ENCODE results near the gene NRP2. TPM values are rescaled to one million over a fixed set of nuclear protein-coding genes. Genes with fewer than 3 reads are reported as not detected.

Gene NRP2
- total and polyA plus RNA-seq, 2 donors (not counting 1 experiment from before 2014, with no cell fraction given), result 16.6 to 28.7 TPM

GRCh38 chr2:205657579-205657978 lies 24.7 kb upstream of the NRP2 start:
- no peaks in the 10 kb centered on the region for H3K36me3 ChIP-seq (ENCODE audit: control insufficient read depth, insufficient read depth, low read length)
- no peaks in the 10 kb centered on the region for H3K27me3 ChIP-seq (ENCODE audit: control insufficient read depth, insufficient read depth, low read length)
- no peak overlapping the region for H3K9ac ChIP-seq (ENCODE audit: insufficient read depth, low read length)
- peak overlapping the region; percentile 2 for H3K4me2 ChIP-seq (ENCODE audit: extremely low read depth, insufficient read depth, low read length)
- no peaks in the 10 kb centered on the region for H4K20me1 ChIP-seq (ENCODE audit: control insufficient read depth, extremely low read depth, insufficient read depth, low read length)
- no peak overlapping the region for H2AFZ ChIP-seq (ENCODE audit: low read length)
- no peaks in the 10 kb centered on the region for H3K9me3 ChIP-seq (ENCODE audit: control insufficient read depth, insufficient read depth, low read depth, low read length)
- DNase-seq (ENCODE audit: low read depth in 2 of 2), result peak; percentile 70 to 83
- no peaks in the 10 kb centered on the region for H3K79me2 ChIP-seq (ENCODE audit: control insufficient read depth, insufficient read depth, low read length)
- H3K4me3 ChIP-seq (replicated peaks in 1 of 4; ENCODE audit: control extremely low read depth in 1 of 4, insufficient read depth in 1 of 4, low read depth in 3 of 4, low read length in 4 of 4), result no peak overlapping the region
- TF ChIP-seq CTCF (conservative IDR thresholded peaks at IDR 0.05 in 1 of 2, IDR thresholded peaks at IDR 0.05 in 1 of 2; ENCODE audit: low read depth in 1 of 2, low read length in 2 of 2) (no peak), EZH2 (IDR thresholded peaks at IDR 0.05; ENCODE audit: low read length, missing control alignments) (no peak)
- no peak overlapping the region for H3K27ac ChIP-seq (ENCODE audit: insufficient read depth, low read length)
- H3K4me1 ChIP-seq (ENCODE audit: control insufficient read depth, extremely low read depth, insufficient read depth, low read length), result peaks cover 20% of the 10 kb centered on the region

GRCh38 chr2:205658068-205658467 lies 24.2 kb upstream of the NRP2 start:
- Histone ChIP-seq H3K4me3 (replicated peaks in 1 of 4; ENCODE audit: control extremely low read depth in 1 of 4, insufficient read depth in 1 of 4, low read depth in 3 of 4, low read length in 4 of 4) (no peak overlapping the region), H3K4me2 (ENCODE audit: extremely low read depth, insufficient read depth, low read length) (peak overlapping the region; percentile 2), H3K27me3 (ENCODE audit: control insufficient read depth, insufficient read depth, low read length) (no peaks in the 10 kb centered on the region), H3K79me2 (ENCODE audit: control insufficient read depth, insufficient read depth, low read length) (no peaks in the 10 kb centered on the region), H3K4me1 (ENCODE audit: control insufficient read depth, extremely low read depth, insufficient read depth, low read length) (peaks cover 20% of the 10 kb centered on the region), H3K9me3 (ENCODE audit: control insufficient read depth, insufficient read depth, low read depth, low read length) (no peaks in the 10 kb centered on the region), H3K9ac (ENCODE audit: insufficient read depth, low read length) (no peak overlapping the region), H3K27ac (ENCODE audit: insufficient read depth, low read length) (no peak overlapping the region), H2AFZ (ENCODE audit: low read length) (no peak overlapping the region), H4K20me1 (ENCODE audit: control insufficient read depth, extremely low read depth, insufficient read depth, low read length) (no peaks in the 10 kb centered on the region), H3K36me3 (ENCODE audit: control insufficient read depth, insufficient read depth, low read length) (no peaks in the 10 kb centered on the region)
- no peak for DNase-seq (ENCODE audit: low read depth in 2 of 2)
- no peak for TF ChIP-seq CTCF (conservative IDR thresholded peaks at IDR 0.05 in 1 of 2, IDR thresholded peaks at IDR 0.05 in 1 of 2; ENCODE audit: low read depth in 1 of 2, low read length in 2 of 2)
- TF ChIP-seq EZH2 (IDR thresholded peaks at IDR 0.05; ENCODE audit: low read length, missing control alignments), result no peak

- Histone ChIP-seq H3K27ac (ENCODE audit: insufficient read depth, low read length) (no peak overlapping the region), H2AFZ (ENCODE audit: low read length) (no peak overlapping the region), H3K4me3 (replicated peaks in 1 of 4; ENCODE audit: control extremely low read depth in 1 of 4, insufficient read depth in 1 of 4, low read depth in 3 of 4, low read length in 4 of 4) (no peak overlapping the region), H3K36me3 (ENCODE audit: control insufficient read depth, insufficient read depth, low read length) (no peaks in the 10 kb centered on the region), H3K9ac (ENCODE audit: insufficient read depth, low read length) (no peak overlapping the region), H3K27me3 (ENCODE audit: control insufficient read depth, insufficient read depth, low read length) (no peaks in the 10 kb centered on the region), H3K4me2 (ENCODE audit: extremely low read depth, insufficient read depth, low read length) (no peak overlapping the region), H3K4me1 (ENCODE audit: control insufficient read depth, extremely low read depth, insufficient read depth, low read length) (peaks cover 20% of the 10 kb centered on the region), H3K9me3 (ENCODE audit: control insufficient read depth, insufficient read depth, low read depth, low read length) (no peaks in the 10 kb centered on the region), H4K20me1 (ENCODE audit: control insufficient read depth, extremely low read depth, insufficient read depth, low read length) (no peaks in the 10 kb centered on the region), H3K79me2 (ENCODE audit: control insufficient read depth, insufficient read depth, low read length) (no peaks in the 10 kb centered on the region)
- TF ChIP-seq EZH2 (IDR thresholded peaks at IDR 0.05; ENCODE audit: low read length, missing control alignments), result no peak
- TF ChIP-seq CTCF (conservative IDR thresholded peaks at IDR 0.05 in 1 of 2, IDR thresholded peaks at IDR 0.05 in 1 of 2; ENCODE audit: low read depth in 1 of 2, low read length in 2 of 2), result no peak
- DNase-seq (ENCODE audit: low read depth in 2 of 2), result no peak
These were observed 23.7 kb upstream of the NRP2 start for GRCh38 chr2:205658572-205658971.

Data from fibroblast of lung (primary cell).